CD4-positive, CD25-positive, alpha-beta regulatory T cell (primary cell): ENCODE measurements around the gene PRAMEF17. TPM values are rescaled to one million over a fixed set of nuclear protein-coding genes. Genes with fewer than 3 reads are reported as not detected.
"Not testable (repeated sequence)": the region's sequence is repeated elsewhere in the genome, so short reads cannot be mapped to it uniquely, and the experiment has no call there.

Experiments
- ATAC-seq, 2 donors: fragments of 150-1000 bp; cut with Tn5 transposase; one replicate each; pipeline ENCODE4 v1.10.0; 2021; ENCODE audit warnings: low read depth in 2 of 2, moderate number of reproducible peaks in 2 of 2, moderate library complexity in 1 of 2
- DNase-seq, 3 donors: peaks; one replicate each; pipeline versions ENCODE4 v3.0.0 to v3.0.0-alpha.2; 2012 to 2022; ENCODE audit warnings: mixed read lengths in 1 of 3
- H3K27ac ChIP-seq: one replicate; pipeline ENCODE4 v1.7.0; 2013; ENCODE audit warnings: mild to moderate bottlenecking, low read length; ENCODE audit not compliant: insufficient read depth, poor library complexity, severe bottlenecking
- H3K27me3 ChIP-seq: one replicate; pipeline ENCODE4 v1.7.0; 2013; ENCODE audit warnings: low read length; ENCODE audit not compliant: control insufficient read depth, insufficient read depth
- H3K36me3 ChIP-seq: one replicate; pipeline ENCODE4 v1.7.0; 2013; ENCODE audit warnings: mild to moderate bottlenecking, low read length, moderate library complexity; ENCODE audit not compliant: control insufficient read depth, insufficient read depth
- H3K4me1 ChIP-seq: 2 replicates; pipeline ENCODE4 v1.7.0; 2013; ENCODE audit warnings: mild to moderate bottlenecking, low read length; ENCODE audit not compliant: insufficient read depth, control insufficient read depth, poor library complexity, severe bottlenecking
- H3K4me3 ChIP-seq: one replicate; pipeline ENCODE4 v1.7.0; 2013; ENCODE audit warnings: low read depth, mild to moderate bottlenecking, low read length, moderate library complexity
- H3K9me3 ChIP-seq, 2 experiments: 1 replicate in 1 of 2; 2 replicates in 1 of 2; pipeline ENCODE4 v1.7.0; 2013; ENCODE audit warnings: low read length in 2 of 2, mild to moderate bottlenecking in 1 of 2, moderate library complexity in 1 of 2; ENCODE audit not compliant: control insufficient read depth in 2 of 2
- H3K27ac Mint-ChIP-seq, 3 donors: one replicate each; pipeline ENCODE4 v1.8.0; 2020 to 2022; ENCODE audit warnings: mild to moderate bottlenecking in 3 of 3, mixed read lengths in 3 of 3, moderate library complexity in 2 of 3
- H3K27me3 Mint-ChIP-seq: one replicate; pipeline ENCODE4 v1.8.0; 2022; ENCODE audit warnings: mild to moderate bottlenecking, mixed read lengths
- H3K36me3 Mint-ChIP-seq: one replicate; pipeline ENCODE4 v1.8.0; 2020; ENCODE audit warnings: mixed read lengths
- H3K4me1 Mint-ChIP-seq, 4 donors: one replicate each; pipeline ENCODE4 v1.8.0; 2020 to 2022; ENCODE audit warnings: mixed read lengths in 4 of 4, mild to moderate bottlenecking in 1 of 4
- H3K4me3 Mint-ChIP-seq, 4 donors: one replicate each; pipeline ENCODE4 v1.8.0; 2020 to 2022; ENCODE audit warnings: mild to moderate bottlenecking in 4 of 4, mixed read lengths in 4 of 4, moderate library complexity in 3 of 4
- H3K9me3 Mint-ChIP-seq, 7 donors: one replicate each; pipeline ENCODE4 v1.8.0; 2020 to 2022; ENCODE audit warnings: mixed read lengths in 7 of 7, mild to moderate bottlenecking in 3 of 7, moderate library complexity in 2 of 7
- polyA plus RNA-seq, 4 donors: library from polyadenylated mRNA; unstranded; fragments of 300-500 nt; fragmentation: Illumina TruSeq; gene quantifications; one replicate each; pipeline ENCODE4 v1.2.3, GENCODE V29; 2021
- total RNA-seq: library from RNA; stranded (reverse); gene quantifications from one replicate; pipeline ENCODE4 v1.2.3, GENCODE V29; 2022

Gene PRAMEF17
- total and polyA plus RNA-seq, 5 donors from 2014 or later = not detected

DNA sequence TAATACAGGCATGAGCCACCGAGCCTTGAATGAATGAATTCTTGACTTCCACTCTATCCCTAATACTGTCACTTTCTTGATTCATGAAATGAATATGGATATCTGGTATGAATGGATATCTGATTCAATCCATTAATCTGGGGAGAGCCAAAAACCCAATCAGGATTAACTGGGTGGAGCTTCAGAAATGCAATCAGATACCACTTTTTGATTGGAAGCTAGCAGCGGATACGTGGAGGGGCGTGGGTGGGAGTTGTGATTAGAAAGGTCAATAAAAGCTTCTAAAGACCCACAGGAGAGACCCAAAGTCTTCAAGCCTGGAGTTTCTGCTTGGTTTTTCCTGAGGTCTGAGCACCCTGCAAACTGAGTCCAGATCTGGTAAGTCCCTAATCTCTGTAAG, 20.7 kb downstream of the PRAMEF17 start, which contains the start of gene PRAMEF20:
Gene PRAMEF20, plus strand, starts transcription at position 301 of the 400 bp plus-strand sequence. CDS start 5,905 bp downstream, outside the sequence.
- H3K9me3 Mint-ChIP-seq, ATAC-seq, H3K36me3 Mint-ChIP-seq, H3K4me1 Mint-ChIP-seq, H3K36me3 ChIP-seq, H3K27me3 Mint-ChIP-seq, H3K4me1 ChIP-seq, H3K27ac ChIP-seq, H3K27me3 ChIP-seq, H3K27ac Mint-ChIP-seq, H3K4me3 Mint-ChIP-seq, H3K4me3 ChIP-seq, H3K9me3 ChIP-seq, DNase-seq: not testable (repeated sequence)

DNA sequence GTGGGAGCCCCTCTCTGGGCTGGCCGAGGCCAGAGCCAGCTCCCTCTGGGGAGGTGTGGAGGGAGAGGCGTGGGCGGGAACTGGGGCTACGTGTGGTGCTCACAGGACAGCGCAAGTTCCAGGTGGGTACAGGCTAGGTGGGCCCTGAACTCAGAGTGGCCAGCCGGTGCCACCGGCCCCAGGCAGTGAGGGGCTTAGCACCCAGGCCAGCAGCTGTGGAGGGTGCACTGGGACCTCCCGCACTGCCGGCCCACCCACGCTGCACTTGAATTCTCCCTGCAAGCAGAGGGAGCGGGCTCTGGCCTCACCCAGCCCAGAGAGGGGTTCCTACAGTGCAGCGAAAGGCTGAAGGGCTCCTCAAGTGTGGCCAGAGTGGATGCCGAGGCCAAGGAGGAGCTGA, 41.1 kb downstream of the PRAMEF17 start:
- H3K36me3 Mint-ChIP-seq = no peaks in the 10 kb centered on the region
- Histone ChIP-seq H3K27me3 (no peaks in the 10 kb centered on the region), H3K36me3 (no peaks in the 10 kb centered on the region), H3K4me1 (no peaks in the 10 kb centered on the region), H3K27ac (no peak overlapping the region), H3K4me3 (no peak overlapping the region), H3K9me3 (no peaks in the 10 kb centered on the region)
- H3K27ac Mint-ChIP-seq = no peak overlapping the region
- H3K4me3 Mint-ChIP-seq = no peak overlapping the region
- peaks cover 0 to 3% (median 0%) of the 10 kb centered on the region in 7 donors for H3K9me3 Mint-ChIP-seq
- peaks cover 5% of the 10 kb centered on the region for H3K27me3 Mint-ChIP-seq
- ATAC-seq (no peak), DNase-seq (no peak)
- no peaks in the 10 kb centered on the region for H3K4me1 Mint-ChIP-seq

DNA sequence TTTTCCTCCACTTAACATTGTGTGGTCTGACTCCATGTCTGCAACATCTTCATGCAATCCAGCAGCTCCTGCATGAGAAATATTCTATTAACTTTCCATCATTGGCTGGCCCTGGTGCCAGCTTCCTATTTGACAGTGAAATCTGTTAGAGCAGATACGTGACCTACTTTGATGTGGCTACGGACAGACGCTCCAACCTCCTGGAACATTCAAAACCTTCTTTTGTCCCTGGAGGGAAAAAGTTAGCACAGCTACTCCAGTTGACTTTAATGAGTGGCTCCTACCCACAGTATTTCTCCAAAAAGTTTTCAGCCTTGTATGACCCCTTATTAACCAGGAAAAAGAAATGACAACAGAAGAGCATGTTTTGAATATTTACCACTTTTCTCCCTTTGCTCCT, 42.8 kb downstream of the PRAMEF17 start:
- Mint-ChIP-seq H3K36me3 (no peaks in the 10 kb centered on the region), H3K27me3 (peaks cover 5% of the 10 kb centered on the region), H3K9me3 (peaks cover 0 to 5% (median 0%) of the 10 kb centered on the region in 7 donors), H3K27ac (no peak overlapping the region), H3K4me1 (no peaks in the 10 kb centered on the region), H3K4me3 (no peak overlapping the region)
- no peak for ATAC-seq
- Histone ChIP-seq H3K27ac (no peak overlapping the region), H3K9me3 (no peaks in the 10 kb centered on the region), H3K4me3 (no peak overlapping the region), H3K4me1 (no peaks in the 10 kb centered on the region), H3K27me3 (no peaks in the 10 kb centered on the region), H3K36me3 (no peaks in the 10 kb centered on the region)
- DNase-seq = no peak

DNA sequence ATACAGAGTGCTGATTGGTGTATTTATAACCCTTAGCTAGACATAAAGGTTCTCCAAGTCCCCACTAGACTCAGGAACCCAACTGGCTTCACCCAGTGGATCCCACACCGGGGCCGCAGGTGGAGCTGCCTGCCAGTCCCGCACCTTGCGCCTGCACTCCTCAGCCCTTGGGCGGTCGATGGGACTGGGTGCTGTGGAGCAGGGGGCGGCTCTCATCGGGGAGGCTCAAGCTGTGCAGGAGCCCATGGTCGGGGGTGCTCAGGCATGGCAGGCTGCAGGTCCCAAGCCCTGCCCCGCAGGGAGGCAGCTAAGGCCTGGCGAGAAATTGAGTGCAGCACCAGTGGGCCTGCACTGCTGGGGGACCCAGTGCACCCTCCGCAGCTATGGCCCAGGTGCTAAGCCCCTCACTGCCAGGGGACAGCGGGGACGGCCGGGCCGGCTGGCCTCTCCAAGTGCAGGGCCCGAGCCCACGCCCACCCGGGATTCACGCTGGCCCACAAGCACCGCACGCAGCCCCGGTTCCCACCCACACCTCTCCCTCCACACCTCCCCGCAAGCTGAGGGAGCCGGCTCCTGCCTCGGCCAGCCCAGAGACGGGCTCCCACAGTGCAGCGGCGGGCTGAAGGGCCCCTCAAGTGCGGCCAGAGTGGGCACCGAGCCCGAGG, 44.4 kb downstream of the PRAMEF17 start:
- H3K9me3 Mint-ChIP-seq, H3K4me3 Mint-ChIP-seq, H3K27me3 ChIP-seq, H3K27me3 Mint-ChIP-seq, H3K27ac Mint-ChIP-seq, H3K4me1 Mint-ChIP-seq, H3K4me3 ChIP-seq, DNase-seq, H3K9me3 ChIP-seq, H3K4me1 ChIP-seq, H3K36me3 Mint-ChIP-seq, H3K36me3 ChIP-seq, H3K27ac ChIP-seq, ATAC-seq: not testable (repeated sequence)

DNA sequence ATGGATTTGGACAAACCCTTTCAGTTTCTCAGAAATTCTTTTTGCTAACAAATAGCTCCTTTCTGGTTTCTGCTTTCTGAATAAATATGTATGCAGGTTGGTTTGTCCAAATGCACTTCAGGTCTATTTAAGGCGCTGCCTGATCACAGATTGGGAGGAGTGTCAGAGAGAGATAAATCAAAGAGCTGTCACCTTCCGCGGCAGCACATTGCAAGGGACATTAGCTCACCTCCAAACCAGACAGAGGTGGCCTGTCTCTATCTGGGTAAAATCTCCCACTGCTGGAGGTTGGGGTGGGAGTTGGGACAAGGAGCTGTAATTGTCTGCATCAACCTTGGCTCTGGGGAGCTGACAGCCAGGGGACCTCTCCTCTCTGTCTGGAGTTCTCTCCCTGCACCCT, 46.0 kb downstream of the PRAMEF17 start:
- Mint-ChIP-seq H3K4me3 (no peak overlapping the region), H3K4me1 (no peaks in the 10 kb centered on the region), H3K36me3 (no peaks in the 10 kb centered on the region), H3K9me3 (peaks cover 0 to 5% (median 0%) of the 10 kb centered on the region in 7 donors), H3K27me3 (no peaks in the 10 kb centered on the region), H3K27ac (no peak overlapping the region)
- DNase-seq = no peak
- H3K9me3 ChIP-seq = no peaks in the 10 kb centered on the region
- no peaks in the 10 kb centered on the region for H3K36me3 ChIP-seq
- no peaks in the 10 kb centered on the region for H3K27me3 ChIP-seq
- no peaks in the 10 kb centered on the region for H3K4me1 ChIP-seq
- no peak overlapping the region for H3K4me3 ChIP-seq
- H3K27ac ChIP-seq = no peak overlapping the region
- no peak for ATAC-seq

DNA sequence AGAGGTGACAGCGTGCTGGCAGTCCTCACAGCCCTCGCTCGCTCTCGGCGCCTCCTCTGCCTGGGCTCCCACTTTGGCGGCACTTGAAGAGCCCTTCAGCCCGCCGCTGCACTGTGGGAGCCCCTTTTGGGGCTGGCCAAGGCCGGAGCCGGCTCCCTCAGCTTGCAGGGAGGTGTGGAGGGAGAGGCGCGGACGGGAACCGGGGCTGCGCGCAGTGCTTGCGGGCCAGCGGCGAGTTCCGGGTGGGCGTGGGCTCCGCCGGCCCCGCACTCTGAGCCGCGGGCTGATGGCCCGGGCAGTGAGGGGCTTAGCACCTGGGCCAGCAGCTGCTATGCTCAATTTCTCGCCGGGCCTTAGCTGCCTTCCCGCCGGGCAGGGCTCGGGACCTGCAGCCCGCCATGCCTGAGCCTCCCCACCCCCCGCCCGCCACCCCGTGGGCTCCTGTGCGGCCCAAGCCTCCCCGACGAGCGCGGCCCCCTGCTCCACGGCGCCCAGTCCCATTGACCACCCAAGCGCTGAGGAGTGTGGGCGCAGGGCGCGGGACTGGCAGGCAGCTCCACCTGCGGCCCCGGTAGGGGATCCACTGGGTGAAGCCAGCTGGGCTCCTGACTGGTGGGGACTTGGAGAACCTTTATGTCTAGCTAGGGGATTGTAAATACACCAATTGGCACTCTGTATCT, 49.8 kb downstream of the PRAMEF17 start:
- H3K36me3 Mint-ChIP-seq, H3K27me3 ChIP-seq, H3K4me3 ChIP-seq, ATAC-seq, H3K9me3 ChIP-seq, H3K36me3 ChIP-seq, H3K27me3 Mint-ChIP-seq, H3K4me1 Mint-ChIP-seq, H3K9me3 Mint-ChIP-seq, H3K4me3 Mint-ChIP-seq, H3K27ac Mint-ChIP-seq, H3K27ac ChIP-seq, H3K4me1 ChIP-seq, DNase-seq: not testable (repeated sequence)

Other genes with a start within 250 kb of the PRAMEF17 start
- gene PRAMEF26, start 233.6 kb upstream of the PRAMEF17 start, total RNA-seq = not detected
- gene PRAMEF26, start 233.6 kb upstream of the PRAMEF17 start, polyA plus RNA-seq = not detected
- gene HNRNPCL4, start 224.0 kb upstream of the PRAMEF17 start, total RNA-seq = not detected
- not detected for gene HNRNPCL4, start 224.0 kb upstream of the PRAMEF17 start, polyA plus RNA-seq
- not detected for gene PRAMEF9, start 217.8 kb upstream of the PRAMEF17 start, total RNA-seq
- not detected for gene PRAMEF9, start 217.8 kb upstream of the PRAMEF17 start, polyA plus RNA-seq
- gene PRAMEF13, start 188.2 kb upstream of the PRAMEF17 start, total RNA-seq = not detected
- gene PRAMEF13, start 188.2 kb upstream of the PRAMEF17 start, polyA plus RNA-seq = not detected
- not detected for gene PRAMEF18, start 163.5 kb upstream of the PRAMEF17 start, total RNA-seq
- gene PRAMEF18, start 163.5 kb upstream of the PRAMEF17 start, polyA plus RNA-seq = not detected
- gene PRAMEF5, start 135.4 kb upstream of the PRAMEF17 start, total RNA-seq = not detected
- not detected for gene PRAMEF5, start 135.4 kb upstream of the PRAMEF17 start, polyA plus RNA-seq
- gene PRAMEF8, start 104.5 kb upstream of the PRAMEF17 start, total RNA-seq = not detected
- not detected for gene PRAMEF8, start 104.5 kb upstream of the PRAMEF17 start, polyA plus RNA-seq
- gene PRAMEF33, start 86.1 kb upstream of the PRAMEF17 start, total RNA-seq = not detected
- not detected for gene PRAMEF33, start 86.1 kb upstream of the PRAMEF17 start, polyA plus RNA-seq
- not detected for gene PRAMEF15, start 74.1 kb upstream of the PRAMEF17 start, total RNA-seq
- gene PRAMEF15, start 74.1 kb upstream of the PRAMEF17 start, polyA plus RNA-seq = not detected
- not detected for gene PRAMEF14, start 42.5 kb upstream of the PRAMEF17 start, total RNA-seq
- gene PRAMEF14, start 42.5 kb upstream of the PRAMEF17 start, polyA plus RNA-seq = not detected
- not detected for gene PRAMEF19, start 17.7 kb upstream of the PRAMEF17 start, total RNA-seq
- gene PRAMEF19, start 17.7 kb upstream of the PRAMEF17 start, polyA plus RNA-seq = not detected
- not detected for gene PRAMEF20, start 20.8 kb downstream of the PRAMEF17 start, total RNA-seq
- gene PRAMEF20, start 20.8 kb downstream of the PRAMEF17 start, polyA plus RNA-seq = not detected
- gene LRRC38, start 124.4 kb downstream of the PRAMEF17 start, total RNA-seq = not detected
- not detected for gene LRRC38, start 124.4 kb downstream of the PRAMEF17 start, polyA plus RNA-seq
- not detected for gene PDPN, start 194.2 kb downstream of the PRAMEF17 start, total RNA-seq
- not detected for gene PDPN, start 194.2 kb downstream of the PRAMEF17 start, polyA plus RNA-seq